GM12878 (cell line): ENCODE results near the gene RHOF. TPM values are rescaled to one million over a fixed set of nuclear protein-coding genes. Genes with fewer than 3 reads are reported as not detected.
A peak's percentile ranks its signal among the peaks of the same experiment; 100 is the strongest.

Experiments used
- CEBPB ChIP-seq, 2 experiments: fragments of 150-350 bp in 1 of 2; IDR thresholded peaks; 2 replicates each; pipeline ENCODE4 v1.6.1; 2012 to 2014; ENCODE audit warnings: low read depth in 2 of 2, low read length in 2 of 2, borderline replicate concordance in 1 of 2, inconsistent platforms in 1 of 2
- E2F8 ChIP-seq: fragments of 450-650 bp; IDR thresholded peaks from 2 replicates; pipeline ENCODE4 v1.6.1; 2018; ENCODE audit warnings: mild to moderate bottlenecking, low read depth, moderate library complexity; ENCODE audit not compliant: partially characterized antibody
- ESRRA ChIP-seq: IDR thresholded peaks from 2 replicates; pipeline ENCODE4 v1.6.1; 2012; ENCODE audit warnings: mild to moderate bottlenecking, low read length, improper control_type of control experiment
- GABPA ChIP-seq: IDR thresholded peaks from 2 replicates; pipeline ENCODE4 v1.6.1; 2014; ENCODE audit warnings: antibody characterized with exemption, low read depth, mild to moderate bottlenecking, inconsistent platforms
- HSF1 ChIP-seq: fragments of 150-350 bp; IDR thresholded peaks from 2 replicates; pipeline ENCODE4 v1.6.1; 2014; ENCODE audit warnings: mild to moderate bottlenecking, low read depth, low read length
- KAT2A ChIP-seq: conservative IDR thresholded peaks from 2 replicates; pipeline ENCODE4 v1.6.1; 2011; ENCODE audit warnings: low read depth, low read length; ENCODE audit not compliant: control insufficient read depth
- LARP7 ChIP-seq: fragments of 450-650 bp; IDR thresholded peaks from 2 replicates; pipeline ENCODE4 v1.6.1; 2017; ENCODE audit warnings: mild to moderate bottlenecking
- MAX ChIP-seq: IDR thresholded peaks from 2 replicates; pipeline ENCODE4 v1.6.1; 2012; ENCODE audit warnings: low read depth, low read length, improper control_type of control experiment
- NFYB ChIP-seq: IDR thresholded peaks from 2 replicates; pipeline ENCODE4 v1.6.1; 2011; ENCODE audit warnings: low read depth, mild to moderate bottlenecking, low read length, improper control_type of control experiment, moderate library complexity; ENCODE audit not compliant: insufficient read depth
- PAX5 ChIP-seq: IDR thresholded peaks from 2 replicates; pipeline ENCODE4 v1.6.1; 2011; ENCODE audit warnings: low read depth, low read length, borderline replicate concordance
- RUNX3 ChIP-seq: IDR thresholded peaks from 2 replicates; pipeline ENCODE4 v1.6.1; 2012; ENCODE audit warnings: low read length, inconsistent platforms
- SMC3 ChIP-seq: IDR thresholded peaks from 2 replicates; pipeline ENCODE4 v1.6.1; 2011; ENCODE audit warnings: low read length, improper control_type of control experiment, borderline replicate concordance
- SP1 ChIP-seq: IDR thresholded peaks from one replicate; pipeline ENCODE4 v1.6.1; 2011; ENCODE audit warnings: low read depth, low read length
- TCF7 ChIP-seq: IDR thresholded peaks from 2 replicates; pipeline ENCODE4 v1.6.1; 2014; ENCODE audit warnings: antibody characterized with exemption, borderline replicate concordance
- WRNIP1 ChIP-seq: IDR thresholded peaks from 2 replicates; pipeline ENCODE4 v1.6.1; 2011; ENCODE audit warnings: low read depth, low read length, improper control_type of control experiment, borderline replicate concordance
- YY1 ChIP-seq: IDR thresholded peaks from 2 replicates; pipeline ENCODE4 v1.6.1; 2011; ENCODE audit warnings: low read depth, mild to moderate bottlenecking, low read length
- ZNF687 ChIP-seq: fragments of 450-650 bp; IDR thresholded peaks from 2 replicates; pipeline ENCODE4 v1.6.1; 2017; ENCODE audit warnings: mild to moderate bottlenecking, moderate library complexity
- ZZZ3 ChIP-seq: IDR thresholded peaks from 2 replicates; pipeline ENCODE4 v1.6.1; 2011; ENCODE audit warnings: low read depth; ENCODE audit not compliant: control insufficient read depth, insufficient read length
- polyA plus RNA-seq, 11 experiments: library from polyadenylated mRNA; depleted of rRNA in 4 of 11; unstranded in 6 of 11; stranded (reverse) in 5 of 11; fragments of >200 nt; fragmentation: Nextera tagmentation in 4 of 11; fragmentation: Illumina TruSeq in 1 of 11; extraction: Ambion mirVana in 4 of 11; extraction: Trizol in 1 of 11; gene quantifications; 1 replicate in 1 of 11; 2 replicates in 10 of 11; pipeline versions ENCODE4 v1.2.1 to v1.2.3, GENCODE V29; 2011 to 2016; ENCODE audit warnings: inconsistent platforms in 2 of 11, missing spikeins in 2 of 11, low read depth in 1 of 11
- total RNA-seq, 4 experiments: library from RNA; depleted of rRNA in 3 of 4; stranded (reverse); fragments of >200 nt in 3 of 4; fragmentation: Illumina TruSeq in 1 of 4; extraction: Trizol in 1 of 4; gene quantifications; 2 replicates each; pipeline versions ENCODE4 v1.2.1 to v1.2.3, GENCODE V29; 2013 to 2021
- TF ChIP-seq, protein P1 (sequence below): IDR thresholded peaks from 2 replicates; pipeline ENCODE4 v1.6.1; 2011; ENCODE audit warnings: low read depth, mild to moderate bottlenecking, low read length, moderate library complexity, borderline replicate concordance; ENCODE audit errors: extremely low read depth

The RHOF gene
- total and polyA plus RNA-seq, 10 of the 15 experiments (the other 5 are each of a cell fraction or from before 2014, with no cell fraction given), result 6.1 to 78.7 (median 39.7) TPM

- TF ChIP-seq HSF1, result no peak
- no peak for TF ChIP-seq WRNIP1
- no peak for TF ChIP-seq KAT2A
- peak; percentile 71 for TF ChIP-seq YY1
- TF ChIP-seq GABPA, result no peak
- no peak for TF ChIP-seq ZNF687
- TF ChIP-seq MAX, result 0 out of 2 replicates have a peak, but pooled peaks have one; percentile 43
- TF ChIP-seq, protein P1, sequence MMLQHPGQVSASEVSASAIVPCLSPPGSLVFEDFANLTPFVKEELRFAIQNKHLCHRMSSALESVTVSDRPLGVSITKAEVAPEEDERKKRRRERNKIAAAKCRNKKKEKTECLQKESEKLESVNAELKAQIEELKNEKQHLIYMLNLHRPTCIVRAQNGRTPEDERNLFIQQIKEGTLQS, result no peak
- no peak for TF ChIP-seq ESRRA
- no peak for TF ChIP-seq ZZZ3
- TF ChIP-seq NFYB, result no peak
- no peak for TF ChIP-seq SP1
- TF ChIP-seq TCF7, result no peak
- TF ChIP-seq LARP7, result peak; percentile 62; the same call in 1 of the 2 replicates
- TF ChIP-seq SMC3, result peak; percentile 98
- TF ChIP-seq CEBPB (IDR thresholded peaks at IDR 0.05; ENCODE audit: borderline replicate concordance in 1 of 2, low read depth in 2 of 2, low read length in 2 of 2), result no peak
- TF ChIP-seq E2F8, result peak; percentile 25
- 0 out of 2 replicates have a peak, but pooled peaks have one; percentile 20 for TF ChIP-seq PAX5
- no peak for TF ChIP-seq RUNX3
Observed at GRCh38 chr12:121773011-121773777, 20.3 kb downstream of the RHOF start (continued).
